ENCODE measurements around the gene WHRN.

The WHRN gene

DNA sequence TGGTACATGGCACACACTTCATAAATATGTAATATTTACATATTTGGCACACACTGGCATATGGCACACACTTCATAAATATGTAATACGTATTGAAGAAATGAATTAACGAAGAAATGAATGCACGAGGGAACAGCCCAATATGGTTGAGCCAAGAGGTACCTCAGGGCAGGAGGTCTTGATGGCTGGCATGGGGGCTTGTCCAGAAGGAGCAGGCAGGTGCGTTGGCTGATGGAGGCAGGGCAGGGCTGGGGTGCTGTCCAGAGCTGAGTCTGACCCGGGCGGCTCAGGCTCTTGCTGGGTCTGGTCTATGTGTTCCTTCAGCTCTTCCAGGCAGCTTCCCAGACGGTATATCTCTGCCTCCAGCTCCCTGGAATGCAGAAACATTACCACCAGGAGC is 143.7 kb downstream of the WHRN start:
- DNase-seq: no peak

DNA sequence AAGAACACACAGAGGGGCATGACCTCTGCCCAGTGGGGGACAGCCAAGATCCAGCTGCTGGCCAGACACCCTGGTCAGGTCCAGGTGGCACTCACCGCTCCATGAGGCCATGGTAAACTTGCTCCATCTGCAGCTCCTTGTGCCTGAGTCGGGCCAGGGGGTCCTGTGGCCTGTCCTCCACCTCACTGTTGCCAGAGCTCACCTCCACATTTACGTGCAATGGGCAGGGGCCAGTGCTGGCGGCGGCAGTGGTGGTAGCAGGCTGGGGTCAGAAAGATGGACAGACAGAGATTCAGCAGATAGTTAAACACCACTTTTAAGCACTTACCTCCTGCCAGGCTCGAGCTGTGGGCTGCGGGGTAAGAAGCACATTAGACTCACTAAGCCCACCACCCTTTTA is 145.5 kb downstream of the WHRN start:
- DNase-seq: no peak

DNA sequence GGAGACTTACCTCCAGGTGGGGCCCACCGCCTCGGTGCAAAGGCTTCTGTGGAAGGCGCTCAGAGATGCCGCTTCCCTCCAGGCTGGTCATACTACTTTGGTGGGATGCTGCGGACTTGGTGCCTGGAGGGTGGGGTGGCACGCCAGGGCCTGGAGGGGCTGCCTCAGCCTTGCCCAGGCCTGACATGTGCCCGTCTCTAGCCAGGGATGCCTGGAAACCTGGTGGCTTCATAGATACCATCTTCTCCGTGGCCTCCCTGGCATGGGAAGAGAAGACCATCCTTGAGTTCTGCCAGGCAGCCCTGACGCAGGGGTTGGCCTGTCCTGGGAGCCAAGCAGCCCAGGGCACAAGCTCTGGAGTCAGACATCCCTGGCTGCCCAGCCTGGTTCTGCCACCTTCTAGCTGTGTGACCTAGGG is 147.4 kb downstream of the WHRN start:
- no peak for DNase-seq

DNA sequence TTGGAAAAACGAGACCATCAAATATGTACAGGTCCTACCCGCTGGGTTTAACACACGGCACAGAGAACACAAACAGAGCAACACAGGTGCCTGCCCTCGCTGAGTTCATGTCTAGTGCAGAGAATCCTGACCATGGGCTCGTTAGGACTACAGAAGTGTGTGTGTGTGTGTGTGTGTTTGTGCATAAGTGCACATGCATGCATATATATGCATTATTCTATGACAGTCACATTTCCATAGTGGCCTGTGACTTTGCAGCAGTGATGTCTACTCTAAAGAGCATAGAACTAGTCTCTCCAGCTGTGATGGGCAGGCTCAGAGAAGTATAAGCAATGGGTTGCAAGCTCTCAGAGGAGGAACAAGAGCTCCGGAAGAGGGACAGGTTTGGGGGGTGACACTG is 147.9 kb downstream of the WHRN start:
- no peak for DNase-seq

DNA sequence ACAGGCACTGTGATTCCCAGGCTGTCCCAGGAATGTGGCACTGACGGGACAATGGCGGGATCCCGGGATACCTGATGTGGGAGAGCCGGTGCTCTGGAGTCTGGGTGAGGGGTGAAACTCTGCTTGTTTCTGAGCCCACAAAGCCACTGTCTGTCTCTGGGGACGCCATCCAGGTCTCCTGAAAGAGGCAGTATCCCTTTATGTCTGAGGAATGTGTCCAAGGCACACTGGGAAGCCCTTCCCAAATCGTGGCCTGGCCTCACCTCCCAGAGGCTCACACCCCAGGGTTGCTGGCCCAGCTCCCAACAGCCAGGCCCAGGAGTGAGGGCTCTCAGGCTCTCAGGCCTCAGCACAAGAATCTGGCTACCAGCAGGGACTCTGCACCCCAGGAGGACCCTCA is 148.5 kb downstream of the WHRN start:
- DNase-seq: no peak

DNA sequence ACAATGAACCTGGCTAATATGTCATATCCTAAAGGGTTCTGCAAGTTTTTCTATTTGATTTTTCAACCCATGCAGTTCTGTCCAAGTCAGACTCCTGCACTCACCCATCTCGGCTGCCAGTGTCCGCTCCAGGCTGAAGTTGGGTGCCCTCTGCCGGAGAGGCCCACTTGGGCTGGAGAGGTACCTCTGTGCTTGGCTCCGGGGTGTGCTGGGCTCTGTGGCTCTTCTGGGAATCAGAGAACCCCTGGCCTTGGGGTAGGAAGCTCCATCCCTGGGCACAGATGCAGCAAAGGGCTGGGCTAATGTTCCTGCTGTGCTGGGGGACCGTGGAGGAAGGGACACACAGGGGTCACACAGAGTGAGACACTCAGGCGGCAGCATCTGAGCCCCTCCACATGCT is 149.5 kb downstream of the WHRN start:
- DNase-seq: no peak
